Activated CD8-positive, alpha-beta memory T cell treated with anti-CD3 and anti-CD28 coated beads for 4 hours (primary cell): ENCODE results near the gene CTNND1.
"Not testable (repeated sequence)": the region's sequence is repeated elsewhere in the genome, so short reads cannot be mapped to it uniquely, and the experiment has no call there.

ENCODE experiments used
- DNase-seq, 2 donors: peaks; one replicate each; pipeline ENCODE4 v3.0.0-alpha.2; 2020; ENCODE audit warnings: low read depth in 2 of 2

The CTNND1 gene

GRCh38 chr11:57791321-57792059 is 29.9 kb downstream of the CTNND1 start:
- DNase-seq: no peak

DNA sequence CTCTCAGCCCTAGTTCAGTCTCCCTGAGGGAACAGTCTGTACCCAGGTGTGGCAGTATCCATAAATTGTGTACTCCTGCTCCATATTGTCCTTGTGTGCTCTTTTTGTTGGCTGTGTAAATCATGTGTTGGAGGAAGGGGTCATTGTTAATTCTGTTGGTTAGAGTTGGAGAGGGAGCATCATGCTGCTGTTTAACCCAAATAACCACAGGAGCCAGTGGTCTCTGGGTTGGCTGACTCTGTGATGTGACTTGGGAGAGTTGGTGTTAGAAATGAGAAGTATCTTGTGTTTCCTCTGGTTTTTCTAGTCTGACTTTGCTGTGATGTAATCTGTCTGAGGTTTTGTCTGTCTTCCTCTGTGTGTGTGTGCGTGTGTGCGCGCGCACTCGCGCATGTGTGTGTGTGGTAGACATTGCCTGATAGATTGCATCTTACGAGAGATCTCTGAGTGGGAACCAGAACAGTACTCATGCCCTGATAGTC is 30.5 kb downstream of the CTNND1 start:
- peak; percentile 67 to 79 for DNase-seq

DNA sequence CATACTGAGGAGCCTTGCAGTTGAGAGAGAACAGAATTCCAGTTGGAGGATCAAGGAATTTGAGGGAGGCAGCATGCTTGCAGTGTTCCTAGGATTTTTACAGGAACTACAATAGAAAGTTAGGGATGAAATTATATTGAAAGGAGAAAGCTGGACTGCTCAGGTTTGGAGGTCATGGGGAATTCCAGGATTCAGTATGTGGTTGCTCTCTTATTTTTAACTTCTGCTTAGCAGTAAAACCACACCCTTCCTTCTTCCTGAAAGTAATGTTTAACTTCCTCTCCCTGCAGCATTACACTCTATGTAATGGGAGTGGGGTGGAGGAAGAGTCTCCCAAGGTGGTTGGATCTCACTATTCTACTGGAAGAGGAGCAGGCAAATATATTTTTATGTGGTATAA is 31.3 kb downstream of the CTNND1 start:
- DNase-seq: no peak

DNA sequence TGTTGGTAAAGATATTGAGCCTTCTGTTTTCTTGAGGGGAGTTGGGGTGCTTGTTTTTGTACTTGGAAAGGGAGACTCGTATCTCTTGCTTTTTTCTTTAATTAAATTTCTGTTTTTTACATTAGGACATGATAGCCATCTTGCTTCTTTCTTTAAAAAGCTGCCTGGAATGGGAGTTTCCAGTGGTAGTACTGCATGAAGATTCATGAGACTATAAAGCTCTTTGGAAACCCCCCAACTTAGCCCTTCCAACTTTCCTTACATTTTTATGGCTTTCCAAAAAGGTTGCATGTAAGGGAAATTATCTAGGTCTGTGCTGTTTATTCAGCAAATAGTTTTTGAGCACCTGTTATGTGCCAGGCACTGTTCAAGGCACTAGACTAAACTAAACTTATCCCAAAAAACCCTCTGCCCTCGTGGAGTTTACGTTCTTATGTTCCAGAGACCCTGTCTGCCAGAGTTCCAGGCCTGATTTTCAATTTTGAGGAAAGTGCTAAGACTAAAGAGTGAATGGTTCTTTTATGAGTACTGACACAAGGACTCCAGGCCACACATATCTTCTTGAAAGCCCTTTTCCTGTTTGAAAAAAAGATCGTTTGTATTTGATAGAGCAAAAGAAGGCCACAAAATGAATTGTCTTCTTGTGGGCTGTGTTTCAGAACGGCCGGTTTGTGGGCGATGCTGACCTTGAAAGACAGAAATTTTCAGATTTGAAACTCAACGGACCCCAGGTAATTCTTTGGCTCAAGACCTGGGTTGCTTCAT is 31.9 kb downstream of the CTNND1 start:
- no peak for DNase-seq

GRCh38 chr11:57798905-57799559 is 37.4 kb downstream of the CTNND1 start:
- DNase-seq: no peak

GRCh38 chr11:57800444-57801182 is 39.0 kb downstream of the CTNND1 start:
- no peak for DNase-seq

DNA sequence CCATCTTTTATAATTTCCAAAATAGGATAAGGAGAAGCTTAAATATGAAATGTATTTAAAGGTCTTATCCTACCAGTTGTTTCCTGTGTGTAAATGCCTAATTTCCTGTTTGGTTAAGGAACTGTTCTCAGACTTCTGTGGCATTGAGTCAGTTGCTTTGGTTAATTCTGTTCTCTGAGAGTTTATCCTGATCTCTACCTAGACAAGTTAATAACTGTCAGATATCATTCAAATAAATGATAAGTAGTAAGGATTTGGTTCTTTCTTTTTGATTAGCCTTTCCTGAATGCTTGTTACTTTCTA is 39.5 kb downstream of the CTNND1 start:
- no peak for DNase-seq

DNA sequence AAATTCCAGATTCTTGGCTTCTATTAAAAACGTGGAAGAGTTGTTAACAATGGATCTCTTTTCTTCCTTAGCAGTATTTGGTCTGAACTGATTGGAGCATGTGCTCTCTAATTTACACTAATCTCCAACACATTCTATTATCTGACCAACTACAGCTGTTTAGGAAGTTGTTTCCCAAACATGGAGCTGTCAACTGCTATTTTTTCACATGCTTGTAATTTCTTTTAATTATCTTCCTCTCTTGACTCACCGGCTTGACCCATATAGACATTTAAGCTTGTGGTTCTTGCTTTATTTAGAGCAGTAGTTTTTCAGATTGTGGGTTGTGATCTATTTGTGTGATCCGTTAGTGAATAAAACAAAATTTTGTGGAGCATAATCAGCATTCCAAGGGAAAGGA is 40.8 kb downstream of the CTNND1 start:
- no peak for DNase-seq

DNA sequence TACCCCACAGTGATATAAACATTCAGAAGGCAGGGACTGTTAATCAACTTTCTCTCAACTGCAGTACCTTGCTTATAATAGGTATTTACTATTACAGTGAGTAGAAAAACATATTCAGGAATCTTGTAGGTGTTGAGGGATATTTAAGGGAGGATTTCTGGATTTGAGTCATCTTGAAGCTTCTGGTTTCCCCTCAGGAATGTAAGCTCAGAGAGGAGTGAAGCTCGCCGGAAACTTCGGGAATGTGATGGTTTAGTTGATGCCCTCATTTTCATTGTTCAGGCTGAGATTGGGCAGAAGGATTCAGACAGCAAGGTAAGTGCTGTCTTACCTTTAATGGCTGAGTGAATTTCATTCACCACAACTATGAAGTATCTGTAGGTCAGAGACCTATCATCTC is 42.9 kb downstream of the CTNND1 start:
- DNase-seq: no peak

DNA sequence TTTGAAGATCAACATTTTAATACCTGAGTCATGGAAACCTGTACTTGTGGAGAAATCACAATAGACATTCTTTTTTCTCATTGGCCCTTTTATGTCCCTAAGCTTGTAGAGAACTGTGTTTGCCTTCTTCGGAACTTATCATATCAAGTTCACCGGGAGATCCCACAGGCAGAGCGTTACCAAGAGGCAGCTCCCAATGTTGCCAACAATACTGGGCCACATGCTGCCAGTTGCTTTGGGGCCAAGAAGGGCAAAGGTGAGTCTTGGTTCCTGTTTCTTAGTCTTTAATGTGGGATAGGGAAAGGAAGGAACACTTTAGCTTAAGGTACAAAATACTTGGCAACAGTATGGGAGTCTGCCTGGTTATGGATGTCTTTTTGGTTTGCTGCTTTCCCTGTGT is 44.2 kb downstream of the CTNND1 start:
- no peak for DNase-seq

- no peak for DNase-seq
Measured at GRCh38 chr11:57812634-57813033, 51.0 kb downstream of the CTNND1 start.

- DNase-seq: no peak
Measured at GRCh38 chr11:57815476-57815875, 53.9 kb downstream of the CTNND1 start.

DNA sequence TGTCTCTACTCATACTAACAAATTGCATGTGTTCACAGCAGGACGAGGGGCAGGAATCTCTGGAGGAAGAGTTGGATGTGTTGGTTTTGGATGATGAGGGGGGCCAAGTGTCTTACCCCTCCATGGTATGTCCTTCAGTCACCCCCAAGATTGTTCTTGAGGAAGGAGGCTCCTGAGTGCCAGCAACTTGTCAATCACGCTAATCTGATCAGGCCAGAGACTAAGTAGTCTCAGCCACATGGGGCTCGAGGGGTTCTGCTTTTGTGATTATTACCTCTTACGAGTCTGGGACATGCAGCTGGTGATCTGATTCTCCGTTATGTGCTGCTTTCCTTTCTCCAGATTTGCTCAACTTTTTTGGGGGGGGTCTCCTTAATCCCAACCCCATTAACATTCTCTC is 54.3 kb downstream of the CTNND1 start:
- no peak for DNase-seq

DNA sequence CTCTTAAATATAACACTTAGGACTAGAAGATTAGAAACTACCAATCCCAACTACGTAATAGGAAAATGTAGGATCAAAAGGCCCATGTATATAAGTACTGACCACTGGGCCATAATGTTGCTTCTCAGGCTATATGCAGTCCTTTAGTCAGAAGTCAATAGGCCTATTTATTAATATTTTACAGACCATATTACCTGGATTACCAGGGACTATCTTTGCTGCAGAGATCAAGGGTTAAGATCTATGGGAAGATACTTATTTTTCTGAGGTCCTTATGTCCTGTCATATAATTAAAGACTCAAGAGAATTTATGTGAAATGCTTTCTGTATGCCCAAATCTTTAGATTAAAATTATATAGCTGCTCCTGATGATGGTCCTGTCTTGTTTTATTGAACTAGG is 57.2 kb downstream of the CTNND1 start:
- no peak for DNase-seq

GRCh38 chr11:57819252-57819979 is 57.8 kb downstream of the CTNND1 start:
- no peak for DNase-seq

- no peak for DNase-seq
Measured at GRCh38 chr11:57823859-57824258, 62.3 kb downstream of the CTNND1 start.

DNA sequence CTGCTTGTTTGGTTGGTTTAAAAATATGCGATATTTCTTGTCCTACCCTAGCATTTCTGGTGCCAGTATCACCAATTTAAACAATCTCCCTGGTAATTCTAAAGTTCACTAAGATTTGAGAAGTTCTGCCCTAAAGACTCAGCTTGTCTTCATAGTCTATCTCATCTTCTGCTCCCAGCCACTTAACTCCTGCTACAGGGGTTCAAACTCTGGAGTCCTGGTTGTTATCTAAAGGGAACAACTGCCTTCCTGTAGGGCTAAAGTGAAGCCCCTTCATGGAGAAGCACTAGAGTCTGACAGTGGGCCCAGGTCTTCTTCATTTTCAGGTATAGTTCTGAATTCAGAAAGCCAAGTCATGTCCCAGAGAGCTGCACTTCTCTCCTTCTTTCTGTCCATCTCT is 73.2 kb downstream of the CTNND1 start:
- no peak for DNase-seq

DNA sequence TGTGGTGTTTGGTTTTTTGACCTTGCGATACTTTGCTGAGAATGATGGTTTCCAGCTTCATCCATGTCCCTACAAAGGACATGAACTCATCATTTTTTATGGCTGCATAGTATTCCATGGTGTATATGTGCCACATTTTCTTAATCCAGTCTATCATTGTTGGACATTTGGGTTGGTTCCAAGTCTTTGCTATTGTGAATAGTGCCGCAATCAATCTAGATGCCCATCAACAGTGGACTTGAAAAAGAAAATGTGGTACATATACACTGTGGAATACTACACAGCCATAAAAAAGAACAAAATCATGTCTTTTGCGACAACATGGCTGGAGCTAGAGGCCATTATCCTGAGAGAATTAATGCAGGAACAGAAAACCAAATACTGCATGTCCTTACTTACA is 77.0 kb downstream of the CTNND1 start:
- DNase-seq: not testable (repeated sequence)

DNA sequence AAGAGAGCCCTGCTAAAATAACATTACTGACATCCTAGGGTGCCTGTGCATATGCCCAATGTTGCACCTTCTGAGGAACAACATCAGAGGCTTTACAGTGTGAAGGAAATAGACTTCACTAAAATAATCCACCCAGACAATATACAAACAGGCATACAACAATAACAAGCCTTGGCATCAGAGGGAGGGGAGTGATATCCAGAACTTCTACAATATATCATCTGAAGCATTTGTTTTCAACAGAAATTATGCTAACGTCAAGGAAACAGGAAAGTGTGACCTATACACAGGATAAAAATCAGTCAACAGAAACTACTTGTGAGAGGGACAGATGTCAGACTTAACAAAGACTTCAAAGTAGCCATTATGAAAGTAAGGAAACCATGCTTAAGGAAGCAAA is 81.3 kb downstream of the CTNND1 start:
- DNase-seq: no peak

DNA sequence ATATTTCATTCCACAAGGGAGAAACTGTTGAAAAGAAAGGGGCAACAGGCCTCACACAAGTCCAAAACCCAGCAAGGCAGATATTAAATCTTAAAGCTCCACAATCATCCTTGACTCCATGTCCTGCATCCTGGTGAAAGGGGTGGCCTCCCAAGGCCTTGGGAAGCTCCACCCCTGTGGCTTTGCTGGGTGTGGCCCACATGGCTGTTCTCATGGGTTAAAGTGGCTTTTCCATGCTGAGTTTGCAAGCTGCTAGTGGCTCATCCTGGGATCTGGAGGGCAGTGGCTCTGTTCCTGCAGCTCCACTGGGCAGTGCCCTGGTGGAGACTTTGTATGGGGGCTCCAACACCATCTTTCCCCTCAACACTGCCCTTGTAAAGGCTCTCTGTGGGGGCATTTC is 106.4 kb downstream of the CTNND1 start:
- DNase-seq: no peak

DNA sequence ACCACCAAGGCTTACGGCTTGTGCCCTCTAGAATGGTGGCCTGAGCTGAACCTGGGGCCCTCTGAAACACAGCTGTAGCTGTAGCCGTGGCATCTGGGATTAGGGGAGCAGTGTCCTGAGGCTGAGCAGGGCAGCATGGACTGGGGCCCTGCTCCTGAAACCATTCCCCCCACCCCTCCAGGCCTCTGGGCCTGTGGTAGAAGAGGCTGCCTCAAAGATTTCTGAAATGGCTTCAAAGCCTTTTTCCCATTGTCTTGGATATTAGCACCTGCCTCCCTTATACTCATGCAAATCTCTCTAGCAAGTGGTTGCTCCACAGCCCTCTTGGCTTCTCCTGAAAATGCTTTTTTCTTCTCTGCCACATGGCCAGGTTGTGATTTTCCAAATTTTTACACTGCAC is 106.9 kb downstream of the CTNND1 start:
- DNase-seq: no peak
